CD4-positive, alpha-beta T cell treated with Interleukin-15 for 4 hours (primary cell): ENCODE measurements around the gene SETD4.

Source experiments
- DNase-seq: peaks from one replicate; pipeline ENCODE4 v3.0.0-alpha.2; 2020; ENCODE audit warnings: low spot score

SETD4 gene

DNA sequence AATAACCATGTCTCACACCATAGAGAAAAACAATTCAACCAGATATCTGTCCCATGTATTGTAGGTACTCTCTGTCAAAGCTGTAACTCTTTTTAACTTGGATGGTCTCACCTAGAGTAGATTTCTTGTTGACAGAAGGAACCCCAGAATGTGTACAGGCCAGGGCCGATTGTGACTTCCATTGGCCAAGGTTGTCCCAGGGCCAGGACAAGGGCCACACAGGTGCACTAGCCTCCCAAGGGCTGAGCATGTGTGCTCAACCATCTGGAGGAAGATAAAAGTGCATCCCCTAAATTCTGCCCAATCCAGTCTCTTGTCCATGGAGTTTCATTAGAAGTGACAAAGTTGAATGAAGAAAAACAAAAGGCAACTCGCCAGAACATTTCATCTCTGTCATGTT, 51.8 kb downstream of the SETD4 start:
- DNase-seq: no peak

DNA sequence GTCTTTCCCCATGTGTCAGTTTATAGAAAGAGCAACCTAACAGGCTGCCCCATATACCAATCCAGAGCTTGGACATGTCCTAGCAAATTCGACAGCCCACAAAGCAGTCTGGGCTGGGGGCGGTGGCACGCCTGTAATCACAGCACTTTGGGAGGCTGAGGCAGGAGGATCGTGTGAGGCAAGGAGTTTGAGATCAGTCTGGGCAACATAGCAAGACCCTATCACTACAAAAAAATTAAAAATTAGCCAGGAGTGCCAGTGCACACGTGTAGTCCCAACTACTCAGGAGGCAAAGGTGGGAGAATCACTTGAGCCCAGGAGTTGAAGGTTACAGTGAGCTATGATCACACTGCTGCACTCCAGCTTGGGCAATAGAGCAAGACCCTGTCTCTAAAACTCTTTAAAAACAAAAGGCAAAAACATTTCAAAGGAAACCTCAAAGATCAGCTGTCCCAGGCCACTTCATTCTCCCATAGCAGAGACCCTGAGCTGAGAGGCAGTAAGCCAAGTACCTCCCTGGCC, 54.4 kb downstream of the SETD4 start:
- DNase-seq: no peak

DNA sequence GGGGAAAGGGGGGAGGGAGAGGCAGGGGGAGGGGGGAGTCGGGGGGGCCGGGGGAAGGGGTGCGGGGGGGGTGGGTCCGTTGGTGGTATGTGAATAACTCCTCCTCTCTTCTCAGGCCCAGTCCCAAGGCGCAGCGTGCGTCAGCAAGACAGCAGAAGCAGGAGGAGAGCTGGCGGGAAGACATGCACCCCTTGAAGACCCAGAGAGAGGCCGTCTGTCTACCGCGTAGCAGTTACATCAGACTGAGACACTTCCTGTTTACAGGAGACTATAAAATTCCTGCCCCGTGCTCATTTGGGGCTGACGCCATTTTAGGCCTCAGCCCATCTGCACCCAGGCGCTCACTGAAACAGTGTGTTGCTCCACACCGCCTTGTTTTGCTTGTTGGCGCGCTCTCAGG, 55.3 kb downstream of the SETD4 start:
- DNase-seq: no peak

DNA sequence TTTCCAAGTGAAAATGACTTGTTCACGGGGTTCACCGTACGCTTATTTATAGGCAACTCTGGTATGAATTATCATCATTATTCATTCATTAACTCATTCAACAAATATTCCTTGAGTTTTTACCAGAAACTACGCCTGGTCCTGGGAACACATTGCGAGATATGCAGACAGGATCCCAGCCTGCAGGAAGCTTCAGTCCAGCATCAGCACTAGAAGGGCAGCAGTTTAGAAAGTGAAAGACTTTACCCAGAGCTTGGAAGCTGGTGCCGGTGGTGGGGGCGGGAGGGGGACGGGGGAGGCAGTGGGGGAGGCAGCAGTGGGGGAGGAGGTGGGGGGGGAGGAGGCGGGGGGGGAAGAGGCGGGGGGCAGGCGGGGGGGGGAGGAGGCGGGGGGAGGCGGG, 55.9 kb downstream of the SETD4 start:
- no peak for DNase-seq

DNA sequence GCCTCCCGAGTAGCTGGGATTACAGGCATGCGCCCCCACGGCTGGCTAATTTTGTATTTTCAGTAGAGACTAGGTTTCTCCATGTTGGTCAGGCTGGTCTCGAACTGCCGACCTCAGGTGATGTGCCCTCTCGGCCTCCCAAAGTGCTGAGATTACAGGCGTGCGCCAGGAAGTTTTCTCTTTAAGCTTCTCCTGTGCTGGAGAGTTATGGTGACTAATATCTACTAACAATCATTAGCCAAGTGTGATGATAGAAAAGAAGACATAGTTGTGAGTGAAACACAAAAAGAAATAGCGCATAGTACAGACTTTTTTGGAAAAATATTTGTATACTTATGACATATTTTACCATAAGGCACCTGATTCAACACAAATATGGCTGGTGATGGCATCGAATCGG, 56.5 kb downstream of the SETD4 start:
- no peak for DNase-seq

DNA sequence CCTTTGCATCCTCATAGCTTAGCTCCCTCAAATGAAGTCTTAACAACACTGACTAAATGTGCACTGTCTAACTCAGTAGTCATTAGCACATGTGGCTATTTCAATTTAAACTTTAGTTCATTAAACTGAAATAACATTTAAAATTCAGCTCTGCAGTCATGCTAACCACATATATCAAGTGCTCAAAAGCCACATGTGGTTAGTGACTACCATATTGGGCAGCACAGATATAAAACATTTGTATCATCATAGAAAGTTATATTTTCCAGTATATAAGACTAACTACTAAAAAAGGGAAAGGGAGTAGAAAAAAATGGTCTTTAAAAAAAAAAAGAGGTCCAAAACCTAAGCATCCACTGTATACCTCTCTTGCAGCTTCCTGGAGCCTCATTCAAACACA, 64.1 kb downstream of the SETD4 start:
- no peak for DNase-seq

DNA sequence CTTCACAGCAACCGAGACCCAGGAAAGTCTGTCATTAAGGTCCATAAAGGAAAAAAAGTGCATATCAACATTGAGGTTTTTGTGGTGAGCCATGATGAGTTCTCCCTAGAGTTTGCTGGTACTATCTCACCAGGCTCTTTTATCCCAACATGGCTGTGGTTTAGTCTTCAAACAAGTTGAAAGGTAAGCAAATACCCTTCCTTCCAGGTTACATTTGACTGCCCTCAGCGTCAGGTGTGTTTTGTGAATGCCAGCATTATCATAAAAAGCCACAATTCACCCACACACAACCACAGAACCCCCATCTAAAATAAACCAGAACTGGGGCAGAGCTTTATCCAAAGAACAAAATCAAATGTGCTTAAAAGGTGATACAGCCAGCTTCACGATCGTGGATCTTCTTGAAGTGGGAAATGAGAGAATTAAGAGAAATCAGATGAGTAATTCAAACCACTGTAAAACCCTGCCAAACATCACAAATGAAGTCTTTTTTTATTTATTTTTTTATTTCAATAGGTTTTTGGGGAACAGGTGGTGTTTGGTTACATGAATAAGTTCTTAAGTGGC, 64.7 kb downstream of the SETD4 start:
- no peak for DNase-seq

DNA sequence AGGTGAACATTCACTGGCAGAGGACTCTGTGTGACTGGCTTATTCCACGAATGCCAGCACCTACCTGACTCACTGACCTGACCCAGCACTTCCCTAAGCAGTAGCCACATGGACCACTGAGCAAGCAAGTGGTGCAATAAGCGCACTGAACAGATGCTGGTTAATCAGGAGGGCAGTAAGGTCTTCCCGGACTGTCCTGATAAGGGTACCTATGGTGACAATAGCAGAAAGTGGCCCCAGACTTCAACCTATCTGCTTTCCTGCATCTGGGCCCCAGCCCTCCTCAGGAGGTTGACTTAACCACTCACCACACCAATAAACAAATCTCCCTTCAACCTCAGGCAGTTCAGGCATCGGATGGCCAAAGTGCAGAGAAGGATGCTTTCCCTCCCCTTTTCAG, 65.7 kb downstream of the SETD4 start:
- DNase-seq: no peak

DNA sequence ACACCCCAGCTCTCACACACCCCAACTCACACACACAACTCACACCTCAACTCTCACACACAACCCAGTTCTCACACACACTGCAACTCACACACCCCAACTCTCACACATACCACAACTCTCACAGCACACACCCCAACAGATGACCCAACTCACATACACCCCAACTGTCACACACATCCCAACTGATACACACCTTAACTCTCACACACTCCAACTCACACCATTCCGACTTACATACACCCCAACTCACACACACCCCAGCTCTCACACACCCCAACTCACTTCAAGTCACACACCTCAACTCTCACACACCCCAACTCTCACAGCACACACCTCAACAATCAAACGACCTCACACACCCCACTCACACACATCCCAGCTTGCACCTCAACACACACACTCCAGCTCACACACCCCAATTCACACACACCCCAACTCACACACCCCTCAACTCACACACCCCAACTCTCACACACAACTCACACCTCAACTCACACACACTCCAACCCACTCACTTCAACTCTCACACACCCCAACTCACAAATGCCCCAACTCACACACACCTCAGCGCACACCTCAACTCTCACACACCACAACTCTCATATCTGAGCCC, 66.3 kb downstream of the SETD4 start:
- DNase-seq: no peak

DNA sequence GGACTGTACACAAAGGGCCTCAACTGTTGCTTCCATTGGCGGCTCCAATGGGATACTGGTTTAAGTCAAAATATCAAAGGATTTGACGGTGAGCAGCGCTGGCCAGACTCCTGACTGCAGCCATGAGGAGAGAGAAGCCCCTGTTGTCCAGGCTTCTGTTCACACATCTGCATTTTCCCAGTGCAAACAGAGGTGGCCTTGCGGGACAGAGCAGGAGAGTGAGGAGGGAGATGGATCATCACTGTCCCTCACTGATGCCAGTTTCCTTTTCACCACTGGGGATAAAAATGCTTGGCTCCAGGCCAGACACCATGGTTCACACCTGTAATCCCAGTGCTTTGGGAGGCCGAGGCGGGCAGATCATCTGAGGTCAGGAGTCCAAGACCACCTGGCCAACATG, 69.2 kb downstream of the SETD4 start:
- DNase-seq: no peak

DNA sequence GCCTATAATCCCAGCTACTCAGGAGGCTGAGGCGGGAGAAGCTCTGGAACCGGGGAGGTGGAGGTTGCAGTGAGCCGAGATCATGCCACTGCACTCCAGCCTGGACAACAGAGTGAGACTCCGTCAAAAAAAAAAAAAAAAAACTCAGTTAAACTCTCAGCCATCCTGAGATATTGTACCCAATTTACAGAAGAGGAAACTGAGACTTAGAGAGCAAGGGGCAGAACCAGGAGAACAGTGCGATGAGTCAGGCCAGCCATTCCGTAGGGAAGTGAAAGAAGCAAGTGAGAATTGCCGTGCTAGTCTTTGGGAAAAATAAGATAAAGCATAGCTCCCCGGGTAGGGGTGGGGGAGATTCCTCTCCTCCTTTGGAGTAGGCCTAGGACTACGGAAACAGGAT, 69.7 kb downstream of the SETD4 start:
- no peak for DNase-seq

DNA sequence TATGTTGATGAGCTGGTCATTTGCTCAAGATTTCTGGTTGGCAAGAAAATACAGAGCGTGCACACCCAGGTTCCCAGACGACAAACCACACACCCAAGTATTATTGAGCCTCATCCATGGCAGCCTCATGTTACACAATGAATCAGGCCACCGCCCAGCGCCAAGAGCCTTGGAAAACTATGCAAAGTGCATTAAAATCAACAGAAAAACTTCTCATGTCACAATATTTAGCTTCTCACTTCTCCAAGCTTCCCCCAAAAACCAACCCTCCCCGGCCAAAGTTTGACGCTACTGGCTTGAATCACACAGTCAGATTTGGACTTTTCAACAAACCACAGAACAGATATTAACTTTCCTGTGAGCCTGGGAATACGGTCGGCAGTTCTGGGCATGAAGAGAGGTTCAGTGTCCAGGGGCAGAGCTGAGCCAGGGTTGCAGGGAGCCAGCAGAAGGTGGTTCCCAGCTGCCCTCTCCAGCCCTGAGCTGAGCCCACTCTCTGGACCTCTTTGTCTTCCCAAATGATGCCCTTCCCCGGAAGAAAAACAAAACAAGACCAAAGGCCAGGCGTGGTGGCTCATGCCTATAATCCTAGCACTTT, 71.1 kb downstream of the SETD4 start:
- no peak for DNase-seq

DNA sequence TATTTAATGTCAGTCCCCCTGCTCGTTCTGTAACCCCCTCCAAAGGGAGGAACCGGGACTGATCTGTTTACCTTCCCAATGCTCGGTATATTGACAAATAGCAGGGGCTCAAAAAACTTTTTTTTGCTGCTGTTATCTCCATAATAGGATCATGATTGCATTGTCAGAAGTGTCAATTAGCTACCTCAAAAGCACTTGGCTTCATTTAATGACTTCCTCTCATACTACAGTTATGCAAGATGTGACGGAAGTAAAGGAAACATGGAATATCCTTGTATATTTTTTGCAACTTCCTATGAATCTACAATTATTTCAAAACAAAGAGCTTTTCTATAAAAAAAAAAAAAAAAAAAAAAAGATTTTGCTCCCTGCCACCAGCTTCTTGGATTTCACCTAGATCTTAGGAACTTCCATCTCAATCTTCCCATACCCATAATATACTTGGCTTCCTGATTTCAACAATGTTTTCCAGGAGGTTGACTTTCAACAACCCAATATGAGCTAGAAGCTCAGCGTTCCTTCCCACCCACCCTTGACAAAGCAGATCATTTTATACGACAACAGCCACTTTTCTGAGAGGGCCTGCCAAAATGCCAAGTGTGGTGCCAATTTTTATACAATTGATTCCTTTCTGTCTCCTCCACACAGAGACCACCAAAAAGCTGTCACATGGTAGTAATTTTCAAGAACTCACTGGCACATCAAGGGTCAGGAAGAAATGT, 71.7 kb downstream of the SETD4 start:
- no peak for DNase-seq

DNA sequence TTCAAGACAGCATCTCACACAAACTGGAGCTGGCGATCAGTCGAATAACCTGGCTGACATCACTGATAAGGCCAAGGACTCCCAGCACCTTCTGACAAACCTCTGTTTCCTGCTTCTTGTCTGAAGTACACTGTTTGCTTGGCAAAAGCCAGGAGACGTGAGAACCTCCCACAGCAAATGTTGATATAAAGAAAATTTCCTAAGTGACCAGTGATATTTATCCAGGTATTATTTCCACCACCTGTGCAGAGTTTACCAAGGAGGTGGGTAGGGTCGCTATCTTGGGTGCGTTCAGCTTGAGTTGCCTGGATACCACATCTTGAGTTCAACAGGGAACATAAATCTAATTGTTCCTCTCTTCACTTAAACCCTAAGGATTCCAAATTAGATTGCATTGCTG, 72.9 kb downstream of the SETD4 start:
- DNase-seq: no peak

DNA sequence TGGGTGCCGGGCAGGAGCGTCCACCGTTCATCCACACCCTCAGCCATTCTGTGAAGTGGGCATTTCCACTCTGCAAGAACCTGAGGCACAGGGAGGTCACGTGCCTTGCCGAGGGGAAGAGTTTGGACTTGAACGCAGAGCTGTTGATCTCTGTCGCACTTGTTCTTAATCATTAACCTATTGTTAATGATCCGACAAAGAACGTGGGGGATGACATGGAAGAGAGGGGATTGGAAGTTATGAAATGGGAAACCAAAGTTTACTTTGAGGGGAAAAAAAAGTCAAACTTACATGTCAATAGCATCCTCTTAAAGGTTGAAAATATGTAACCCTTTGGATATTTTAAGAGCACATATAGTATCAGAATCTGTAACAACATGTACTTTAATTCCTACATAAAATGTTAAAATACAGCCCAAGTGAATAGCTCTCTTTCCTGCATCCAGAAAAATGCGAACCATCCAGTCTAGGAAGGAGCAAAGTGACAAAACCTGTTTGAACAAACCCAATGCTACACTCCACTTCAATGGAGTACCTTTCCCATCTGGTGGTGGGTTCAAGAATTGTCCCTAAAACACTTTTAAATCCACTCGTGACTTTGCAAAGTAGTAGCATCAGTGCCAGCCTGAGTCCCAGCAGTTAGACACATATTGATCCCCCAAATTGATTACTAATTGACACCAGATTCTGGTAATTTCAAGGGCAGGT, 75.5 kb downstream of the SETD4 start:
- DNase-seq: no peak
